GM23338 (cell line): ENCODE data around the gene SOHLH2. TPM values are rescaled to one million over a fixed set of nuclear protein-coding genes. Genes with fewer than 3 reads are reported as not detected.

ENCODE experiments used
- ATAC-seq: fragments of 200-7000 bp; cut with Tn5 transposase; 3 replicates; pipeline ENCODE4 v1.9.1; 2020
- DNase-seq: peaks from one replicate; pipeline ENCODE4 v3.0.0-alpha.2; 2015; ENCODE audit warnings: low spot score
- H2AFZ ChIP-seq: fragments of 200-600 bp; sonication (generic); 2 replicates; pipeline ENCODE4 v1.8.0; 2016; ENCODE audit warnings: antibody characterized with exemption, mild to moderate bottlenecking, moderate library complexity
- H3F3A ChIP-seq: fragments of 200-600 bp; sonication (generic); replicated peaks from 2 replicates; pipeline ENCODE4 v1.8.0; 2017; ENCODE audit warnings: antibody characterized with exemption, mixed run types, low read depth
- H3K27ac ChIP-seq: fragments of 200-600 bp; sonication (generic); 2 replicates; pipeline ENCODE4 v1.6.1; 2016; ENCODE audit warnings: low read depth
- H3K27me3 ChIP-seq: fragments of 200-600 bp; sonication (generic); 2 replicates; pipeline ENCODE4 v1.8.0; 2016; ENCODE audit warnings: mild to moderate bottlenecking, mixed run types, moderate library complexity; ENCODE audit not compliant: insufficient read depth
- H3K36me3 ChIP-seq: fragments of 200-600 bp; sonication (generic); 2 replicates; pipeline ENCODE4 v1.8.0; 2016; ENCODE audit warnings: mild to moderate bottlenecking; ENCODE audit not compliant: insufficient read depth
- H3K4me1 ChIP-seq: fragments of 200-600 bp; sonication (generic); 2 replicates; pipeline ENCODE4 v1.8.0; 2016; ENCODE audit warnings: mild to moderate bottlenecking, moderate library complexity; ENCODE audit not compliant: insufficient read depth
- H3K4me2 ChIP-seq: fragments of 200-600 bp; sonication (generic); 2 replicates; pipeline ENCODE4 v1.7.1; 2017; ENCODE audit warnings: mixed run types
- H3K4me3 ChIP-seq: fragments of 200-600 bp; sonication (generic); 2 replicates; pipeline ENCODE4 v1.6.1; 2016; ENCODE audit warnings: mixed run types
- H3K79me2 ChIP-seq: fragments of 200-600 bp; sonication (generic); replicated peaks from 2 replicates; pipeline ENCODE4 v1.8.0; 2017; ENCODE audit warnings: mild to moderate bottlenecking; ENCODE audit not compliant: insufficient read depth
- H3K9me2 ChIP-seq: fragments of 200-600 bp; sonication (generic); 2 replicates; pipeline ENCODE4 v1.8.0; 2017; ENCODE audit not compliant: insufficient read depth
- H4K20me1 ChIP-seq: fragments of 200-600 bp; sonication (generic); replicated peaks from 2 replicates; pipeline ENCODE4 v1.8.0; 2017; ENCODE audit warnings: mild to moderate bottlenecking; ENCODE audit not compliant: insufficient read depth
- H3K27ac Mint-ChIP-seq: 2 replicates; pipeline ENCODE4 v1.8.0; 2020; ENCODE audit warnings: inconsistent platforms, mild to moderate bottlenecking, moderate library complexity, mixed read lengths
- H3K27me3 Mint-ChIP-seq: 3 replicates; pipeline ENCODE4 v1.8.0; 2022; ENCODE audit warnings: low read depth, mild to moderate bottlenecking, moderate library complexity, mixed read lengths, inconsistent platforms; ENCODE audit not compliant: insufficient read depth, poor library complexity
- H3K36me3 Mint-ChIP-seq: 3 replicates; pipeline ENCODE4 v1.8.0; 2021; ENCODE audit warnings: low read depth, mild to moderate bottlenecking, inconsistent platforms, moderate library complexity, mixed read lengths
- H3K4me1 Mint-ChIP-seq: 3 replicates; pipeline ENCODE4 v1.8.0; 2020; ENCODE audit warnings: mild to moderate bottlenecking, inconsistent platforms, mixed read lengths
- H3K4me3 Mint-ChIP-seq: 3 replicates; pipeline ENCODE4 v1.8.0; 2021; ENCODE audit warnings: moderate library complexity, mild to moderate bottlenecking, inconsistent platforms, mixed read lengths
- H3K9me3 Mint-ChIP-seq: 3 replicates; pipeline ENCODE4 v1.8.0; 2020; ENCODE audit warnings: moderate library complexity, mild to moderate bottlenecking, inconsistent platforms, mixed read lengths
- CREB1 ChIP-seq: fragments of 250-450 bp; sonication (Bioruptor Pico); IDR thresholded peaks from 2 replicates; pipeline ENCODE4 v1.5.0; 2020; ENCODE audit warnings: low read depth, mild to moderate bottlenecking, moderate library complexity
- ETS1 ChIP-seq: IDR thresholded peaks from 2 replicates; pipeline ENCODE4 v1.6.1; 2016; ENCODE audit warnings: antibody characterized with exemption
- EZH2phosphoT487 ChIP-seq: fragments of 200-600 bp; sonication (generic); IDR thresholded peaks from one replicate; pipeline ENCODE4 v1.8.1; 2018; ENCODE audit warnings: antibody characterized with exemption; ENCODE audit not compliant: unreplicated experiment
- NANOG ChIP-seq: IDR thresholded peaks from 2 replicates; pipeline ENCODE4 v1.6.1; 2016; ENCODE audit warnings: antibody characterized with exemption, borderline replicate concordance
- POLR2AphosphoS5 ChIP-seq: IDR thresholded peaks from 2 replicates; pipeline ENCODE4 v1.6.1; 2016; ENCODE audit warnings: antibody characterized with exemption, low read depth
- STAT1 ChIP-seq: IDR thresholded peaks from one replicate; pipeline ENCODE4 v1.6.1; 2016; ENCODE audit warnings: antibody characterized with exemption; ENCODE audit not compliant: unreplicated experiment
- ZNF114 ChIP-seq: fragments of 250-450 bp; sonication (Bioruptor Pico); IDR thresholded peaks from 2 replicates; pipeline ENCODE4 v1.5.0; 2020; ENCODE audit warnings: mild to moderate bottlenecking, moderate library complexity
- ZNF462 ChIP-seq: fragments of 250-450 bp; sonication (Bioruptor Pico); IDR thresholded peaks from 2 replicates; pipeline ENCODE4 v1.5.0; 2020; ENCODE audit warnings: mild to moderate bottlenecking, moderate library complexity
- polyA plus RNA-seq: library from polyadenylated mRNA; unstranded; fragments of >200 nt; fragmentation: Nextera tagmentation; extraction: Ambion mirVana; gene quantifications from 2 replicates; pipeline ENCODE4 v1.2.1, GENCODE V29; 2016
- total RNA-seq: library from RNA; depleted of rRNA; stranded (reverse); fragments of >200 nt; shearing (Covaris generic); gene quantifications from 2 replicates; pipeline ENCODE4 v1.2.3, GENCODE V29; 2014

SOHLH2 gene
- total and polyA plus RNA-seq, 2 experiments from 2014 or later: 1.8 to 2.8 TPM

GRCh38 chr13:36146511-36147269, 67.7 kb downstream of the SOHLH2 start (continued):
- TF ChIP-seq ZNF462 (CRISPR knock-in tag) (no peak), ETS1 (no peak), STAT1 (no peak), POLR2AphosphoS5 (no peak), ZNF114 (CRISPR knock-in tag) (no peak), CREB1 (CRISPR knock-in tag) (no peak), NANOG (no peak)

GRCh38 chr13:36143738-36144137, 70.6 kb downstream of the SOHLH2 start:
- Histone ChIP-seq H3K36me3 (no peaks in the 10 kb centered on the region), H3K79me2 (no peaks in the 10 kb centered on the region), H3K27ac (no peak overlapping the region), H2AFZ (no peak overlapping the region), H3F3A (no peaks in the 10 kb centered on the region), H3K4me2 (no peak overlapping the region), H3K27me3 (no peaks in the 10 kb centered on the region), H3K4me1 (no peaks in the 10 kb centered on the region), H4K20me1 (no peaks in the 10 kb centered on the region), H3K4me3 (no peak overlapping the region), H3K9me2 (no peaks in the 10 kb centered on the region)
- peaks cover 4% of the 10 kb centered on the region; the same call in 2 of the 3 replicates for H3K4me1 Mint-ChIP-seq
- no peak overlapping the region for H3K4me3 Mint-ChIP-seq
- no peaks in the 10 kb centered on the region for H3K27me3 Mint-ChIP-seq
- DNase-seq: no peak
- peaks cover 3% of the 10 kb centered on the region; the same call in 2 of the 3 replicates for H3K36me3 Mint-ChIP-seq
- no peak overlapping the region for H3K27ac Mint-ChIP-seq
- peaks cover 12% of the 10 kb centered on the region; the same call in 2 of the 3 replicates for H3K9me3 Mint-ChIP-seq
- no peak for ATAC-seq
- TF ChIP-seq NANOG (no peak), EZH2phosphoT487 (no peak), ZNF462 (CRISPR knock-in tag) (no peak), POLR2AphosphoS5 (no peak)
